ENCODE results near the gene RRP15.

DNA sequence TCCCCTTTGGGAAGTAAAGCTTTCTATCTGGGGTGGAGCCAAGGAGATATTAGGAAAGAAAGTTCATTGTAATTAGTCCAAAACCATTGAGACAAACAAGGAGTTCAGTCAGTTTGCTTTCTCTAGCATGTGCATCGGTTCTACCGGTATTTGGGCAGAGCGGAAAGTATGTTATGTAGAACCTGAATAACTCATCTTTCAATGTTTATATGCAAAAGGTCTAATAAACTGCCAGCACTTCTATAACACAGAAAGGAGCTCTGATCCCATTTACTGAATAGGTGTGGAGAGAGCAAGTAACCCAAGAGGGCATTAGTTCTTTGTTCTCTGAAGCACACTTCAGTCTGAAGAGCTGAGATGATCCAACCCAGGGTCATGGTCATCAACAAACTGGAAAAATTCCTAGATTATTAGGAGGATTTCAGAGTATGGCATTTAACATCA lies 63.6 kb downstream of the RRP15 start:
- TF ChIP-seq, protein P1, sequence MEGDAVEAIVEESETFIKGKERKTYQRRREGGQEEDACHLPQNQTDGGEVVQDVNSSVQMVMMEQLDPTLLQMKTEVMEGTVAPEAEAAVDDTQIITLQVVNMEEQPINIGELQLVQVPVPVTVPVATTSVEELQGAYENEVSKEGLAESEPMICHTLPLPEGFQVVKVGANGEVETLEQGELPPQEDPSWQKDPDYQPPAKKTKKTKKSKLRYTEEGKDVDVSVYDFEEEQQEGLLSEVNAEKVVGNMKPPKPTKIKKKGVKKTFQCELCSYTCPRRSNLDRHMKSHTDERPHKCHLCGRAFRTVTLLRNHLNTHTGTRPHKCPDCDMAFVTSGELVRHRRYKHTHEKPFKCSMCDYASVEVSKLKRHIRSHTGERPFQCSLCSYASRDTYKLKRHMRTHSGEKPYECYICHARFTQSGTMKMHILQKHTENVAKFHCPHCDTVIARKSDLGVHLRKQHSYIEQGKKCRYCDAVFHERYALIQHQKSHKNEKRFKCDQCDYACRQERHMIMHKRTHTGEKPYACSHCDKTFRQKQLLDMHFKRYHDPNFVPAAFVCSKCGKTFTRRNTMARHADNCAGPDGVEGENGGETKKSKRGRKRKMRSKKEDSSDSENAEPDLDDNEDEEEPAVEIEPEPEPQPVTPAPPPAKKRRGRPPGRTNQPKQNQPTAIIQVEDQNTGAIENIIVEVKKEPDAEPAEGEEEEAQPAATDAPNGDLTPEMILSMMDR (conservative IDR thresholded peaks at IDR 0.05; ENCODE audit: low read length): no peak
- TF ChIP-seq EZH2phosphoT487 (IDR thresholded peaks at IDR 0.05; ENCODE audit: borderline replicate concordance): no peak
